Dermis blood vessel endothelial cell (primary cell): ENCODE data around the gene TMEM94. TPM values are rescaled to one million over a fixed set of nuclear protein-coding genes. Genes with fewer than 3 reads are reported as not detected.
"Not testable (repeated sequence)": the region's sequence is repeated elsewhere in the genome, so short reads cannot be mapped to it uniquely, and the experiment has no call there.

ENCODE experiments used
- DNase-seq: peaks from one replicate; pipeline ENCODE4 v3.0.0; 2010
- total RNA-seq: library from RNA; depleted of rRNA; stranded (reverse); fragments of >200 nt; gene quantifications from 2 replicates; pipeline ENCODE4 v1.2.3, GENCODE V29; 2014

Gene TMEM94
- total RNA-seq, 1 donor from 2014 or later, result 50.4 TPM

GRCh38 chr17:75512926-75513640 is 56.6 kb downstream of the TMEM94 start:
- DNase-seq, result peak; percentile 34

- DNase-seq, result no peak
Observed at GRCh38 chr17:75513641-75514000, 57.2 kb downstream of the TMEM94 start.

GRCh38 chr17:75514299-75514918 is 58.0 kb downstream of the TMEM94 start:
- DNase-seq, result peak; percentile 15

- peak; percentile 48 for DNase-seq
Observed at GRCh38 chr17:75514919-75515495, 58.6 kb downstream of the TMEM94 start.

- DNase-seq, result peak; percentile 94
Observed at GRCh38 chr17:75515496-75516254, 59.2 kb downstream of the TMEM94 start, which contains the start of gene CASKIN2. Gene CASKIN2, minus strand, starts transcription at chr17:75515537. Its CDS starts 1,733 bp downstream, at chr17:75513804.

- DNase-seq, result peak; percentile 89
Observed at GRCh38 chr17:75516255-75516618, 59.8 kb downstream of the TMEM94 start, which contains the start of gene TSEN54. Gene TSEN54, plus strand, starts transcription at chr17:75516528. Its CDS starts 33 bp downstream, at chr17:75516561.

- DNase-seq, result peak; percentile 42
Observed at GRCh38 chr17:75516619-75517296, 60.3 kb downstream of the TMEM94 start.

GRCh38 chr17:75517297-75517865 is 60.9 kb downstream of the TMEM94 start:
- no peak for DNase-seq

GRCh38 chr17:75518201-75518600 is 61.8 kb downstream of the TMEM94 start:
- DNase-seq, result no peak

- DNase-seq, result no peak
Observed at GRCh38 chr17:75518983-75519537, 62.6 kb downstream of the TMEM94 start.

- not testable (repeated sequence) for DNase-seq
Observed at GRCh38 chr17:75520413-75520812, 64.0 kb downstream of the TMEM94 start.

GRCh38 chr17:75521290-75521689 is 64.9 kb downstream of the TMEM94 start:
- no peak for DNase-seq

- no peak for DNase-seq
Observed at GRCh38 chr17:75521951-75522727, 65.7 kb downstream of the TMEM94 start.

- DNase-seq, result no peak
Observed at GRCh38 chr17:75523647-75524046, 67.2 kb downstream of the TMEM94 start.

GRCh38 chr17:75524269-75524969 is 68.0 kb downstream of the TMEM94 start:
- DNase-seq, result no peak

- peak; percentile 50 for DNase-seq
Observed at GRCh38 chr17:75524970-75525805, 68.8 kb downstream of the TMEM94 start, which contains the start of gene LLGL2. Gene LLGL2, plus strand, starts transcription at chr17:75525697. Its CDS starts 17,730 bp downstream, at chr17:75543427.

GRCh38 chr17:75525806-75526554 is 69.5 kb downstream of the TMEM94 start:
- DNase-seq, result no peak

GRCh38 chr17:75526555-75527270 is 70.3 kb downstream of the TMEM94 start:
- DNase-seq, result no peak
